GM12892 (cell line): ENCODE data around the gene LYZ.

Source experiments
- POLR2A ChIP-seq: IDR thresholded peaks from 2 replicates; pipeline ENCODE4 v1.6.1; 2011; ENCODE audit warnings: low read depth, low read length, control low read depth
- POLR2AphosphoS5 ChIP-seq: IDR thresholded peaks from 2 replicates; pipeline ENCODE4 v1.6.1; 2011; ENCODE audit warnings: low read depth, low read length, control low read depth

DNA sequence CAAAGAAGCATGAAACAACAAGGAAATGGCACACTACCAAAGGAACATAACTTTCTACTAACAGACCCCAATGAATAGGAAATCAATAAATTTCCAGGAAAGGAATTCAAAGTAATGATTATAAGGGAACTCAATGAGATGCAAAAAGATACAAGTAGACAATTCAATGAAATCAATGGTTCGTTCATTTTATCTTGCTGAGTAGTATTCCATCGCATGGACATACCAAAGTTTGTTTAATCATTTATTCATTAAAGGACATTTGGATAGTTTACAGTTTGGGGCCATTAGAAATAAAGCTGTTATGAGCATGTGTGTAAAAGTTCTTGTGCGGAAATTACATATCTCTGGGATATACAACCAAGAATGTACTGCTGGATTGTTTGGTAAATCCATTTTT, 35.0 kb upstream of the LYZ start:
- no peak for TF ChIP-seq POLR2A
- no peak for TF ChIP-seq POLR2AphosphoS5
